Upper lobe of left lung (tissue), 6 donors: ENCODE results near the gene ZDHHC20. TPM values are rescaled to one million over a fixed set of nuclear protein-coding genes. Genes with fewer than 3 reads are reported as not detected.
"Not testable (repeated sequence)": the region's sequence is repeated elsewhere in the genome, so short reads cannot be mapped to it uniquely, and the experiment has no call there.

Experiments
- ATAC-seq, 2 donors: fragments of 200-7000 bp; cut with Tn5 transposase; one replicate each; pipeline ENCODE4 v1.9.1; 2022; ENCODE audit warnings: mild to moderate bottlenecking in 2 of 2, moderate library complexity in 2 of 2; ENCODE audit not compliant: low FRiP score in 2 of 2
- DNase-seq, 2 donors: peaks; one replicate each; pipeline ENCODE4 v3.0.0-alpha.2; 2019 to 2020
- H3K27ac ChIP-seq, 4 donors: fragments of 200-600 bp; sonication (generic); one replicate each; pipeline ENCODE4 v1.5.1; 2016 to 2019
- H3K27me3 ChIP-seq, 4 donors: fragments of 200-600 bp; sonication (generic); one replicate each; pipeline ENCODE4 v1.5.1; 2017 to 2019
- H3K36me3 ChIP-seq, 4 donors: fragments of 200-600 bp; sonication (generic); one replicate each; pipeline ENCODE4 v1.5.1; 2016 to 2019
- H3K4me1 ChIP-seq, 4 donors: fragments of 200-600 bp; sonication (generic); one replicate each; pipeline ENCODE4 v1.5.1; 2018 to 2019
- H3K4me3 ChIP-seq, 4 donors: fragments of 200-600 bp; sonication (generic); one replicate each; pipeline ENCODE4 v1.5.1; 2017 to 2019; ENCODE audit warnings: mild to moderate bottlenecking in 2 of 4, moderate library complexity in 1 of 4
- H3K9me3 ChIP-seq, 4 donors: fragments of 200-600 bp; sonication (generic); one replicate each; pipeline ENCODE4 v1.5.1; 2018 to 2019
- CTCF ChIP-seq, 6 experiments: fragments of 450-650 bp in 4 of 6; fragments of 200-600 bp in 2 of 6; sonication (generic) in 2 of 6; IDR thresholded peaks; one replicate each; pipeline ENCODE4 v1.5.1; 2016 to 2019; ENCODE audit warnings: antibody characterized with exemption in 6 of 6
- EP300 ChIP-seq, 4 donors: sonication (generic); formaldehyde crosslinking; IDR thresholded peaks; one replicate each; pipeline ENCODE4 v1.5.1; 2017; ENCODE audit warnings: antibody characterized with exemption in 4 of 4, control low read depth in 2 of 4
- POLR2A ChIP-seq, 4 donors: fragments of 450-650 bp; IDR thresholded peaks; one replicate each; pipeline ENCODE4 v1.5.1; 2016 to 2017; ENCODE audit warnings: antibody characterized with exemption in 4 of 4, mild to moderate bottlenecking in 2 of 4
- POLR2AphosphoS5 ChIP-seq, 2 donors: sonication (generic); formaldehyde crosslinking; IDR thresholded peaks; one replicate each; pipeline ENCODE4 v1.5.1; 2017; ENCODE audit warnings: antibody characterized with exemption in 2 of 2
- WGBS, 2 donors: methylation state at CpG; one replicate each; pipeline ENCODE4 v1.1.5; 2017 to 2018; 5-methylcytosine and 5-hydroxymethylcytosine counted together
- total RNA-seq, 6 donors: library from RNA; depleted of rRNA in 4 of 6; stranded (reverse); fragments of >200 nt in 4 of 6; gene quantifications; one replicate each; pipeline versions ENCODE4 v1.1.0 to v1.2.1, GENCODE V29; 2016 to 2021
- donor health status: DM: no; HTN: no; CAD: no; lungs with moderate emphysema.
- donor health status: DM: no; HTN: yes; CAD: no; lungs with severe emphysema.

Gene ZDHHC20
- total RNA-seq, 6 donors from 2014 or later = 26.2 to 124 (median 72.0) TPM

- ATAC-seq = no peak
- WGBS, 2 donors = 62 to 67% methylated on average over 2 of the region's 2 CpGs
- Histone ChIP-seq H3K4me1 (peaks cover 0 to under 1% (median 0%) of the 10 kb centered on the region in 4 donors), H3K27ac (no peak overlapping the region), H3K9me3 (peaks cover 0 to 15% (median 7%) of the 10 kb centered on the region in 4 donors), H3K27me3 (no peaks in the 10 kb centered on the region), H3K36me3 (no peaks in the 10 kb centered on the region), H3K4me3 (no peak overlapping the region)
- TF ChIP-seq POLR2AphosphoS5 (IDR thresholded peaks at IDR 0.05) (no peak), POLR2A (IDR thresholded peaks at IDR 0.05) (no peak), EP300 (IDR thresholded peaks at IDR 0.05) (no peak), CTCF (IDR thresholded peaks at IDR 0.05) (no peak)
- DNase-seq = no peak
These were observed 29.9 kb downstream of the ZDHHC20 start for GRCh38 chr13:21429211-21429610.

GRCh38 chr13:21427741-21428140, 31.4 kb downstream of the ZDHHC20 start:
- Histone ChIP-seq H3K27me3 (no peaks in the 10 kb centered on the region), H3K4me3 (no peak overlapping the region), H3K27ac (no peak overlapping the region), H3K36me3 (no peaks in the 10 kb centered on the region), H3K4me1 (no peaks in the 10 kb centered on the region), H3K9me3 (peaks cover 0 to 15% (median 7%) of the 10 kb centered on the region in 4 donors)
- TF ChIP-seq POLR2A (IDR thresholded peaks at IDR 0.05) = no peak
- TF ChIP-seq EP300 (IDR thresholded peaks at IDR 0.05) = no peak
- no peak for TF ChIP-seq POLR2AphosphoS5 (IDR thresholded peaks at IDR 0.05)
- no peak for TF ChIP-seq CTCF (IDR thresholded peaks at IDR 0.05)
- no peak for ATAC-seq
- DNase-seq = no peak
- WGBS, 2 donors = 68 to 76% methylated on average over 2 of the region's 2 CpGs

GRCh38 chr13:21426238-21426637, 32.9 kb downstream of the ZDHHC20 start:
- no peaks in the 10 kb centered on the region for H3K4me1 ChIP-seq
- no peak for DNase-seq
- no peaks in the 10 kb centered on the region for H3K36me3 ChIP-seq
- H3K9me3 ChIP-seq = peaks cover 0 to 15% (median 7%) of the 10 kb centered on the region in 4 donors
- no peak overlapping the region for H3K27ac ChIP-seq
- no peak overlapping the region for H3K4me3 ChIP-seq
- ATAC-seq = no peak
- 42 to 67% methylated on average over 1 of the region's 1 CpG for WGBS, 2 donors
- no peaks in the 10 kb centered on the region for H3K27me3 ChIP-seq
- no peak for TF ChIP-seq POLR2A (IDR thresholded peaks at IDR 0.05)
- TF ChIP-seq EP300 (IDR thresholded peaks at IDR 0.05) = no peak
- no peak for TF ChIP-seq POLR2AphosphoS5 (IDR thresholded peaks at IDR 0.05)
- TF ChIP-seq CTCF (IDR thresholded peaks at IDR 0.05) = no peak

GRCh38 chr13:21420706-21421105, 38.4 kb downstream of the ZDHHC20 start:
- ATAC-seq (no peak), DNase-seq (no peak)
- Histone ChIP-seq H3K4me3 (no peak overlapping the region), H3K4me1 (no peaks in the 10 kb centered on the region), H3K27me3 (no peaks in the 10 kb centered on the region), H3K27ac (no peak overlapping the region), H3K9me3 (no peaks in the 10 kb centered on the region), H3K36me3 (peaks cover 0 to 12% (median 0%) of the 10 kb centered on the region in 4 donors)
- no peak for TF ChIP-seq EP300 (IDR thresholded peaks at IDR 0.05)
- TF ChIP-seq CTCF (IDR thresholded peaks at IDR 0.05) = no peak
- no peak for TF ChIP-seq POLR2AphosphoS5 (IDR thresholded peaks at IDR 0.05)
- TF ChIP-seq POLR2A (IDR thresholded peaks at IDR 0.05) = no peak
- 76 to 83% methylated on average over 3 of the region's 3 CpGs for WGBS, 2 donors

- Histone ChIP-seq H3K27ac (no peak overlapping the region), H3K36me3 (peaks cover 0 to 31% (median 24%) of the 10 kb centered on the region in 4 donors), H3K4me1 (no peaks in the 10 kb centered on the region), H3K4me3 (no peak overlapping the region), H3K27me3 (no peaks in the 10 kb centered on the region), H3K9me3 (no peaks in the 10 kb centered on the region)
- 48 to 49% methylated on average over 1 of the region's 1 CpG for WGBS, 2 donors
- ATAC-seq (no peak), DNase-seq (no peak)
- TF ChIP-seq EP300 (IDR thresholded peaks at IDR 0.05) (no peak), POLR2AphosphoS5 (IDR thresholded peaks at IDR 0.05) (no peak), POLR2A (IDR thresholded peaks at IDR 0.05) (no peak), CTCF (IDR thresholded peaks at IDR 0.05) (no peak)
These were observed 46.1 kb downstream of the ZDHHC20 start for GRCh38 chr13:21413013-21413412.

GRCh38 chr13:21410453-21410852, 48.6 kb downstream of the ZDHHC20 start:
- H3K4me3 ChIP-seq, H3K4me1 ChIP-seq, DNase-seq, H3K9me3 ChIP-seq, H3K27me3 ChIP-seq, H3K27ac ChIP-seq, ATAC-seq: not testable (repeated sequence)
- peaks cover 0 to 27% (median 24%) of the 10 kb centered on the region in 4 donors for H3K36me3 ChIP-seq
- 33 to 89% methylated on average over 1 to 2 of the region's 2 CpGs for WGBS, 2 donors
